Measurements from ENCODE around the gene BCL2. TPM values are rescaled to one million over a fixed set of nuclear protein-coding genes. Genes with fewer than 3 reads are reported as not detected.
A peak's percentile ranks its signal among the peaks of the same experiment; 100 is the strongest.

BCL2 gene
- total RNA-seq, 1 donor from 2014 or later, result 81.3 TPM

DNA sequence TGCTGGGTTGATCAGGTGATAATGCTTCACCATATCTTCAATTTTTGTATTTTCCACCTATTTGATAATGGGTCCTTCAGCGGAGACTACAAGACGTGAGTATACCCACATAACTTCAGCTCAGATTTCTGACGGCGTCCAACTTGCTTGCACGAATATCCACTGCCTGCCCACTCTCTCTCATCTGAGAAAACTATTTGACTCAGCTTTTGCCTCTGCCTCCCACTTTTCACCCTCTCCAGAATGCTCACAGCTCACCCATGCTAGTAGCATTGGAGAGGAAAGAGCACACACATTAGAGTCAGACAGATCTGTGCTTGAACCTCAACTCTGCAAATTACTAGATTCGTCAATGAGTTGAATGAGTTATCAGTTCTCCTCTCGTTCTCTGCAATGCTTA lies 166.8 kb downstream of the BCL2 start:
- Mint-ChIP-seq H3K4me1 (peaks cover 74% of the 10 kb centered on the region), H3K9me3 (no peaks in the 10 kb centered on the region), H3K27ac (peak overlapping the region; percentile 98), H3K27me3 (no peaks in the 10 kb centered on the region), H3K4me3 (peak overlapping the region; percentile 42), H3K36me3 (ENCODE audit: low read depth) (peaks cover 46% of the 10 kb centered on the region)
- intact Hi-C loops (cut with micrococcal nuclease), result loop anchor here (1.0 to 10.0 kb wide), 3 partner anchors 9 to 628 kb away; partner anchors contain the start of gene ZCCHC2
- no peak for DNase-seq

DNA sequence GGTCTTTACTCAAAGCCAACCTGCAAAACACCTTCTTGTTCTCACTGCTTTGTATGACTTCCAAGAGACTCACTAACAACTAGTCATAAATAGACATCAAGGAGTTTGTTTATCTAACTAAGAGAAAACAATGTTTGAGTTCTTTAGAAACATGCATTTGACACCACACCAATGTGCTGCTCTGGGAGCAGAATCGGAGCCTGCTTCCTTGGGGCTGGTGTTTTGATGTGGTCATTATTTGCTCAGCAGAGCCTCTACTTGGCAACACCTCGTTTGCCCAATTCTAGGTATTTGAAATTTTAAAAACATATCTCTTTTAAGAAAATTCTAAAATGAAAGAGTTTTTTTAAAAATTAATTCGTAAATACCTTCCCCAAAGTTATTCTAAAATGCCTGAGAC lies 167.5 kb downstream of the BCL2 start:
- intact Hi-C loops (cut with micrococcal nuclease), result loop anchor here (1.0 to 10.0 kb wide), 2 partner anchors 12 to 627 kb away; partner anchors contain the start of gene ZCCHC2
- H3K4me3 Mint-ChIP-seq, result no peak overlapping the region
- peak; percentile 78 for DNase-seq
- H3K9me3 Mint-ChIP-seq, result no peaks in the 10 kb centered on the region
- peaks cover 68% of the 10 kb centered on the region for H3K4me1 Mint-ChIP-seq
- no peaks in the 10 kb centered on the region for H3K27me3 Mint-ChIP-seq
- H3K36me3 Mint-ChIP-seq (ENCODE audit: low read depth), result peaks cover 43% of the 10 kb centered on the region
- peak overlapping the region; percentile 98 for H3K27ac Mint-ChIP-seq

DNA sequence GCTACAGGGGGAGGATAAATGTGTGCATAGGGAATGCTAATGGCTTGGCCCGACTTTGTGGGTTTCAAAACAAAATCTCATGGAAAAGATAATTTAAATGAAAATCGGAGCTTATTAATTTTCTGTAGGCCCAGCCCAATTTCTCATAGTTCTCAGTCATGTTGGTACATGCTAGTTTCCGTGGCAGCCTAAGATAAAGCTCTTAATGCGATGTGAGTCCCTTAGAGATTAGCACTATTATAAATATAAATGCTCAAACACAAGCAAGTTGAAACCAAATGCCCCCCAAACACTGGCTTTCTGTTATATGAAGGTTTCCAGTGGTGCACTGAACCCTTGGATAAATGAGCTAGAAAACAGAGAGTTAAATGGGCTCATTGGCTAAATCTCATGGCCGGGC lies 168.0 kb downstream of the BCL2 start:
- Mint-ChIP-seq H3K4me1 (peaks cover 65% of the 10 kb centered on the region), H3K4me3 (no peak overlapping the region), H3K27ac (peak overlapping the region; percentile 20), H3K36me3 (ENCODE audit: low read depth) (peaks cover 42% of the 10 kb centered on the region), H3K9me3 (no peaks in the 10 kb centered on the region), H3K27me3 (no peaks in the 10 kb centered on the region)
- intact Hi-C loops (cut with micrococcal nuclease), result loop anchor here (10.0 kb wide), 1 partner anchor 627 kb away; the partner anchor contains the start of gene ZCCHC2
- no peak for DNase-seq

DNA sequence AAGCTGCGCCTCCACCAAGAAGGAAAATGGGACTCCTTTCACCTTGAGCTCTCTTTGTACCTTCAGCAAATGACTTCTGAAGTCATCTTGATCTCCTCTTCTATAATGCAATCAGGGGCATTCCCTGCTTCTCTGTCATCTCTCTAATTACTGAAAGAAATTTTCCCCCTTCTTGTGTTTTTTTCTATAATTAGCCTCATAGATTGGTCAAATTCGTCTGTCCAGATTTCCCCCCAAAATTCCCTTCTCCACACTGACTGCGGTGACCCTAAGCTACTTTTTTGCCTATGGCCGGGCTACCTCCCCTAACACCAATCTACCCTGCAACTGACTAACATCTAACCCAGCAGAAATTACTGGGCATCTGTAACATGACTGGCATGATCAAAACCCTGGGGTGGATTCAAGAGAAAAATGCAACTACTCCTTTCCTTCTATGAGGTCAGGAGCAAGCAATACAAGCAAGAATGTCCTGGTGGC lies 168.6 kb downstream of the BCL2 start:
- Mint-ChIP-seq H3K27me3 (no peaks in the 10 kb centered on the region), H3K4me3 (peak overlapping the region; percentile 2), H3K4me1 (peaks cover 61% of the 10 kb centered on the region), H3K36me3 (ENCODE audit: low read depth) (peaks cover 40% of the 10 kb centered on the region), H3K9me3 (no peaks in the 10 kb centered on the region), H3K27ac (peak overlapping the region; percentile 36)
- intact Hi-C loops (cut with micrococcal nuclease), result loop anchor here (10.0 kb wide), 1 partner anchor 626 kb away; the partner anchor contains the start of gene ZCCHC2
- DNase-seq, result no peak

DNA sequence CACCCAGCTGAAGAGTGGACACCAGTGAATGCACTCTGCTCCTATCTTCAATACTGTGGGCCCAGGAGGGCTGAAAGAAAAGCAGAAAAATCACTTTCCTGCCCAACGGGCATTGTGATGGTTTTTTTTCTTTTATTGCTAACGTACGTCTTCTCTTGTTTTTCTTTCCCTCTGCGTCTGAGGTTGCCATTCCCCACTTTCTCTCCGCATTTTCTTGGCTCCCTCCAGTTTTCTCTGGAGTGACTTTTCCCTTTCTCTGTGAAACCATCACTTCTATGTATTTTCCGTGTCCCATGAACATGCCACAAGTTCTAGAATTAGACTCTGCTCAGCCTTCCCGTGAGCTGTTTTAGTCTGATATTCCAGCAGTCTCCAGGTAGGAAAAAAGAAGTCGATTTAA lies 169.2 kb downstream of the BCL2 start:
- H3K9me3 Mint-ChIP-seq, result no peaks in the 10 kb centered on the region
- H3K36me3 Mint-ChIP-seq (ENCODE audit: low read depth), result peaks cover 40% of the 10 kb centered on the region
- no peak for DNase-seq
- peaks cover 56% of the 10 kb centered on the region for H3K4me1 Mint-ChIP-seq
- intact Hi-C loops (cut with micrococcal nuclease), result loop anchor here (10.0 kb wide), 1 partner anchor 626 kb away; the partner anchor contains the start of gene ZCCHC2
- peak overlapping the region; percentile 21 for H3K27ac Mint-ChIP-seq
- no peaks in the 10 kb centered on the region for H3K27me3 Mint-ChIP-seq
- H3K4me3 Mint-ChIP-seq, result no peak overlapping the region

DNA sequence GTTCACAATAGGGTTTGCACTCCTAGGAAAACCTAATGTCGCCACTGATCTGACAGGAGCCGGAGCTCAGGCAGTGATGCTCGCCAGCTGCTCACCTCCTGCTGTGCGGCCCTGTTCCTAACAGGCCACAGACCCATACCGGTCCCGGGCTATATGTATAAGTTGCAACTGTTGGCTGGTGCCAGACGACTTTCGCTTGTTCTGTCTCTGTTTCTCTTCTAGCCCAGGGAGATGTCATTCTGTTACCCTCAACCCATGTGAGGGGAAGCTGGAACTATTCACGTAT lies 170.3 kb downstream of the BCL2 start:
- Mint-ChIP-seq H3K4me1 (peaks cover 48% of the 10 kb centered on the region), H3K27me3 (no peaks in the 10 kb centered on the region), H3K36me3 (ENCODE audit: low read depth) (peaks cover 32% of the 10 kb centered on the region), H3K27ac (no peak overlapping the region), H3K9me3 (no peaks in the 10 kb centered on the region), H3K4me3 (no peak overlapping the region)
- intact Hi-C loops (cut with micrococcal nuclease), result no loop called here
- no peak for DNase-seq

DNA sequence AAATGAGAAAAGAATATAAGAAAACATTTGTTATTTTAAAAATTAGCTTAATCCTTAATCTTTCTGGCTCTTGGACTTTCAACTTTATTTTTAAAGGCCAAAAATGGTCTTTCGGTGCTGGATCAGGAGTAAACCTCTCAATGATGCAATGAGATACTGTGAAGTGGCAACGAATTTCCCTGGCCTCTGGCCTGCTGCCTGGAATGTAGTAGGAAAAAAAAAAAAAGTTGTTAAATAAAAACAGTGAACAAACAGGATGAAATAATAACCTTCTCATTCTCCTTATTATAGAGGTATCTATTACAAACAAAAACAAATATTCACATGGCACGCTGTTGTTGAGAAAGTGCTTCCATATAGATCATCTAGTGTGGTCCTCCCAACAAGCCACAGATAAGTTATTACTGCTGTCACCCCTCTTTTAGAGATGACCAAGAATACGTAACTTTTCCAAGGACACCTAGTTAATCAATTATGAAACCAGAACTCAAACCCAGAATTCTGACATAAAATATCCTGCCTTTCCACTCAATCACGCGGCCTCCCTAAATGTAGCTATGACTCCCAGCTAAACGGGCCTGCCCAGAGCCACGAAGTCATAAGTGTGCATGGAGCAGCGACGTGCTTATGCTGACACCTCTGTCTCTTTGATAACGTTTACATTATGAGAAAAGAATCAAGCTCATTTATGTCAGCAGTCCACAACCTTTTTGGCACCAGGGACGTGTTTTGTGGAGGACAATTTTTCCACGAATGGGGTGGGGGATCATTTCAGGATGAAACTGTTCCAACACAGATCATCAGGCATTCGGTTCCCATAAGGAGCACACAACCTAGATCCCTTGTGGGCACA lies 170.9 kb downstream of the BCL2 start:
- Mint-ChIP-seq H3K27ac (no peak overlapping the region), H3K9me3 (no peaks in the 10 kb centered on the region)
- intact Hi-C loops (cut with micrococcal nuclease), result no loop called here

DNA sequence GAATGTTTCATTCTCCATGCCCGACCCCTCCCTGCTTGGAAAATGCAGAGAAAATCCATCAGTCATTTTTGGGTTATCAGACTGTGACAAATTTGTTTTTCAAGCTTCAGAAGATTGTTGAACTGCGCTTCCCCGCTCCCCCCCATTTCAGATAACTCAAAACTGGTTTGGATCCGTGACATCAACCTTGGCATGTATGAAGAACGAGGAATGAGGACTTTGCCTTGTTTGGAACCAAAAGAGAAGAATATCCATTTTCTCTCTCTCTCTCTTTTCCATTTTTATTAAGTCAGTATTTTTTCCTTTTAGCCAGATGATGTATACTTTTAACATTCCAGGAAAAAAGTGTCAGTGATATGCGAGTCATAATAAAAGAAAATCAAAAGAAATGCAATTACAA lies 171.6 kb downstream of the BCL2 start:
- no peak for DNase-seq
- no peak overlapping the region for H3K27ac Mint-ChIP-seq
- H3K36me3 Mint-ChIP-seq (ENCODE audit: low read depth), result peaks cover 37% of the 10 kb centered on the region
- intact Hi-C loops (cut with micrococcal nuclease), result no loop called here
- no peaks in the 10 kb centered on the region for H3K27me3 Mint-ChIP-seq
- H3K4me1 Mint-ChIP-seq, result peaks cover 46% of the 10 kb centered on the region
- no peak overlapping the region for H3K4me3 Mint-ChIP-seq
- no peaks in the 10 kb centered on the region for H3K9me3 Mint-ChIP-seq

More for the DNA sequence above, 170.9 kb downstream of the BCL2 start:
- Mint-ChIP-seq H3K36me3 (ENCODE audit: low read depth) (peaks cover 34% of the 10 kb centered on the region), H3K27me3 (no peaks in the 10 kb centered on the region), H3K4me3 (no peak overlapping the region), H3K4me1 (peaks cover 48% of the 10 kb centered on the region)
- DNase-seq, result no peak

DNA sequence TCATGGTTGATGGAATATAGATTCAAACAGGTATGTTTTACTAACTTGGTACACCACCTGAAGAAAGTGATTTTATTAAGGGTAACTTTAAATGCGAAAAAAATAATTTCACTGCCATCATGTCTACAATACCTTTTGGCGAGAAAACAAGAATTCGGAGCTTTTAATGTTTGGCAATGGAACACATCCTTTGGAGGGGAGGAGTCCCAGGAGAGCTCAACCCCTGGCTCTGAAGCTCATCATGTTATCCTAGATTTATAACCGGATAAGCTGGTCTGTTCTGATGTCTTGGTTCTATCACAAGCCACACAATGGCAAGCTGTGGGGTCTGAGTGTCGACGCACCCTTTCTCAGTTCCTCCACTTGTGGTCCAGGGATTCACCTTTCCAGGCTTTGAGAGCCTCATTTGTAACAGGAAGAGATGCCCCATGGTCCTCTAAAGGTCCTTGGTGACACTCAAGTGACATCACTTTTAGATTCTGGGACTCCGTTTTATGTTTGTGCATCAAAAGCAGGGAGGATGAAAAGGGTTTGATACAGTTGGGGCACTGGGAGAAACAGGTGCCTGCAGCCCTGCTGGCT lies 172.7 kb downstream of the BCL2 start:
- Mint-ChIP-seq H3K4me3 (no peak overlapping the region), H3K27me3 (no peaks in the 10 kb centered on the region), H3K4me1 (peaks cover 40% of the 10 kb centered on the region), H3K36me3 (ENCODE audit: low read depth) (peaks cover 43% of the 10 kb centered on the region), H3K27ac (no peak overlapping the region), H3K9me3 (no peaks in the 10 kb centered on the region)
- DNase-seq, result no peak
- intact Hi-C loops (cut with micrococcal nuclease), result no loop called here

DNA sequence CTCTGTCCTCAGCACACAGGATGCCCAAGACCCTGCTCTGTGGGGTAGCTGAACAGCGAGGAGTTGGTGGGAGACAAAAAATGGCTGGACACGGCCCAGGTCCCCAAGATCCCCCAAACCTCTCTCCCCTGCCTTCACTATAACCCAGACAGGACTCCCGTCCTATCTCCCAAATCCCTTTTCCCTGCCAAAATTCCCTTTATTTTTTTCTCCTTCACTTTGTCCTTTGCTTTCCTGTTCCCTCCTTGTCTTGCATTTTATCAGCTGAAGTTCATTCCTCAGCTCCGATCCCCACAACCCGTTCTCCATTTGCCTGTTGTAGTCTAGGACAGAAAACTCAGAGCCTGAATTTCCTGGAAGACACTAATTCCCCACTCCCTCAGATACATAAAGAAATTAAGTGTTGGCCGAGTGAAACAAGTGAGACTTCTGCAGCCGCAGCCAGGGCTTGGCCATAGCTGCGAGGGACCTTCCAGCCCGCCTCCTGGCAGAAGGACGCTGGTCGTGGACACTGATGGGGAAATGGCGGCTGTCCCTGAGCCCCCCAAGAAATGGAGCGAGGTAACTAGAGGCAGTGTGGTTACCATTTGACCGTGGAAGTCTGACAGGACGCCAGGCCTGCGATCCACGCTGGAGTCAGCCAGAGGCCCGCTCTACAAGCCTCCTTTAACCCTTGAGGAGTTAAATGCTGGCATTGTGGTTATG lies 173.6 kb downstream of the BCL2 start:
- Mint-ChIP-seq H3K9me3 (no peaks in the 10 kb centered on the region), H3K36me3 (ENCODE audit: low read depth) (peaks cover 50% of the 10 kb centered on the region), H3K4me1 (peaks cover 38% of the 10 kb centered on the region), H3K27me3 (no peaks in the 10 kb centered on the region), H3K4me3 (no peak overlapping the region), H3K27ac (peak overlapping the region; percentile 23)
- intact Hi-C loops (cut with micrococcal nuclease), result no loop called here
- DNase-seq, result no peak

DNA sequence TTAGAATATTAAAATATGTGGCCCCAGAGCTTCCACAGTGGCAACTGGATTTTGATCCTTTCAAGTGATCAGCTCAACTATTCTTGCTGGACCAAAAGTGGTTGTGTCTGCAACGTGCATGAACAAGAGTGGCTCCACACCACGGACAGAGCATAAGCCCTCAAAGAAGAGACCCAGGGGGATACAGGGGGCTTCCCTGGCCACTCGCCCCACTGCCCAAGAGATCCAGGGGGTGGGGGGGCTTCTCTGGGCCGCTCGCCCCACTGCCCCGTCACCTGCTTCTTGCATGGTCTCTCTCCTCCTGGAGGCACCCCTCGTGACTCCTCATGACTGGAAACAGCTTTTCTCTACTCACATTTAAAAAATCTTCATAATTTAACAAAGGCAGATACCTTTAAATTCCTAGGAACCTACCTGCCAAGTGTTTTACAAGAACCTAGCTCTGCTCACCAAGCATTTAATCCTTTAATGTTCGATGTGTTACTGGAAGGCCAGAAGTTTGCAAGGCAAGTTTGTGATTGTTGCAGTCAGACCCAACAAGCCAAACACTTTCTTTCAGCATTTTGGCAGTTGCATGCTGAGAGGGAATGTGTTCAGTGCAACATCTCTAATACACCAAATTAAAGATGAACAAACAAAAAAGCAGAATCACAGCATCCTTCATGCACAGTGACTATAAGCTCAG lies 174.3 kb downstream of the BCL2 start:
- no peaks in the 10 kb centered on the region for H3K27me3 Mint-ChIP-seq
- intact Hi-C loops (cut with micrococcal nuclease), result no loop called here
- DNase-seq, result no peak
- H3K36me3 Mint-ChIP-seq (ENCODE audit: low read depth), result peaks cover 50% of the 10 kb centered on the region
- H3K4me3 Mint-ChIP-seq, result no peak overlapping the region
- peaks cover 38% of the 10 kb centered on the region for H3K4me1 Mint-ChIP-seq
- H3K9me3 Mint-ChIP-seq, result peaks cover 1% of the 10 kb centered on the region
- no peak overlapping the region for H3K27ac Mint-ChIP-seq

DNA sequence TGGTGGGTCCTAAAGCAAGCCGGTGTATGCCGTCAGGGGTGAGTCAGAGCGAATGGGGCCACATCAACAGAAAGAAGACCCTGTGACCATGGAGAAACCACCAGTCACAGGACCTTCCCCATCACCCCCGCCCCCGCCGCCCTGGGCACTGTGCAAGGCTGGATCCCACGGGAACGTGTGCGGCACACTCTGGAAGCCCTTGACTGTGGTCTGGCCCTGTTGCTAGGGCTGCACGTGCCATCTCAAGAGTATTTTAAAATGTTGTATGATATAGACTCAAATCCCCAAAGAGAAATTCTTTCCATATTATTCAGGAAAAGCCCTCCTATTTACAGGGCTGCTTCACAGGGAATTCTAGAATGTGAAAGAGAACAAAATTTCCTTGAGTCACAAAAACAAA lies 174.8 kb downstream of the BCL2 start:
- DNase-seq, result no peak
- H3K27me3 Mint-ChIP-seq, result no peaks in the 10 kb centered on the region
- intact Hi-C loops (cut with micrococcal nuclease), result no loop called here
- H3K36me3 Mint-ChIP-seq (ENCODE audit: low read depth), result peaks cover 51% of the 10 kb centered on the region
- H3K4me3 Mint-ChIP-seq, result no peak overlapping the region
- no peak overlapping the region for H3K27ac Mint-ChIP-seq
- peaks cover 3% of the 10 kb centered on the region for H3K9me3 Mint-ChIP-seq
- H3K4me1 Mint-ChIP-seq, result peaks cover 41% of the 10 kb centered on the region

DNA sequence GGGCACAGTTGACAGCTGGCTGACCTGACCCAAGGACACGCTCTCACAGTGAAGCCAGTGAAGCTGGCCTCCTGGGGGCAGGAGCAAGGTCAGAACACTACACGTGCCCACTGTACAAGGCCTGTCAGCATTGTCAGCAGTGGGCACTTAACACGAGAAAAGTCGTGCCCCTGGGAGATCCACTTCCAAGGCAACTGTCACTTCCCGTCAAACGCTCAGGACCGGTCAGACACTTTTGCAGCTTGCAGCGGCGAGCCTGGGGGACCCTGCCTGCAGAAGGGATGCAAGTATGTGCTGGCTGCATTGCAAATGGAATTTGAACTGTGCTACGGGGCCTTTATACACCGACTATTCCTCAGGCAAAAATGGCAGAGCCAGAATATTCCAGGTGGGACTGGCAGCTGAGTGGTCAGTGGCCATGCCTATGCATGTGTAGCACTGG lies 176.2 kb downstream of the BCL2 start:
- Mint-ChIP-seq H3K27ac (peak overlapping the region; percentile 54), H3K27me3 (no peaks in the 10 kb centered on the region), H3K4me3 (no peak overlapping the region), H3K4me1 (peaks cover 49% of the 10 kb centered on the region), H3K36me3 (ENCODE audit: low read depth) (peaks cover 48% of the 10 kb centered on the region), H3K9me3 (peaks cover 3% of the 10 kb centered on the region)
- intact Hi-C loops (cut with micrococcal nuclease), result no loop called here
- no peak for DNase-seq

Data from activated CD4-positive, alpha-beta T cell treated with anti-CD3 and anti-CD28 coated beads, Interleukin-2, amount 10 ng/mL, durations not matched to agents 24 days and 14 days (primary cell).